Stimulated activated CD8-positive, alpha-beta memory T cell treated with anti-CD3 and anti-CD28 coated beads, Interleukin-12 subunit alpha, Interleukin-12 subunit beta, amount 100 ng/mL, for 4 hours (primary cell): ENCODE measurements around the gene SECTM1.

Experiments used
- DNase-seq: peaks from one replicate; pipeline ENCODE4 v3.0.0-alpha.2; 2020; ENCODE audit warnings: low read depth

The SECTM1 gene

GRCh38 chr17:82314727-82315605 lies 18.6 kb downstream of the SECTM1 start:
- no peak for DNase-seq

GRCh38 chr17:82314012-82314726 lies 19.4 kb downstream of the SECTM1 start:
- no peak for DNase-seq

- DNase-seq, result no peak
Measured at GRCh38 chr17:82313195-82314011, 20.2 kb downstream of the SECTM1 start.

GRCh38 chr17:82311971-82312370 lies 21.6 kb downstream of the SECTM1 start:
- no peak for DNase-seq

- no peak for DNase-seq
Measured at GRCh38 chr17:82310877-82311276, 22.7 kb downstream of the SECTM1 start.

- DNase-seq, result no peak
Measured at GRCh38 chr17:82309656-82310570, 23.7 kb downstream of the SECTM1 start.

GRCh38 chr17:82305727-82306300 lies 27.8 kb downstream of the SECTM1 start:
- DNase-seq, result no peak

- no peak for DNase-seq
Measured at GRCh38 chr17:82304826-82305726, 28.5 kb downstream of the SECTM1 start.

- DNase-seq, result no peak
Measured at GRCh38 chr17:82303944-82304808, 29.4 kb downstream of the SECTM1 start.

- no peak for DNase-seq
Measured at GRCh38 chr17:82302991-82303943, 30.3 kb downstream of the SECTM1 start.

- DNase-seq, result no peak
Measured at GRCh38 chr17:82302568-82302963, 31.0 kb downstream of the SECTM1 start.

GRCh38 chr17:82301916-82302567 lies 31.5 kb downstream of the SECTM1 start:
- no peak for DNase-seq

GRCh38 chr17:82301300-82301915 lies 32.2 kb downstream of the SECTM1 start:
- DNase-seq, result no peak

- no peak for DNase-seq
Measured at GRCh38 chr17:82300707-82301270, 32.8 kb downstream of the SECTM1 start.

- no peak for DNase-seq
Measured at GRCh38 chr17:82300228-82300627, 33.3 kb downstream of the SECTM1 start.

- no peak for DNase-seq
Measured at GRCh38 chr17:82299452-82299851, 34.1 kb downstream of the SECTM1 start.
